Measurements from ENCODE around the gene CEMIP. TPM values are rescaled to one million over a fixed set of nuclear protein-coding genes. Genes with fewer than 3 reads are reported as not detected.

The CEMIP gene
- total RNA-seq, 4 donors from 2014 or later, result 0.11 to 2.0 (median 0.98) TPM

DNA sequence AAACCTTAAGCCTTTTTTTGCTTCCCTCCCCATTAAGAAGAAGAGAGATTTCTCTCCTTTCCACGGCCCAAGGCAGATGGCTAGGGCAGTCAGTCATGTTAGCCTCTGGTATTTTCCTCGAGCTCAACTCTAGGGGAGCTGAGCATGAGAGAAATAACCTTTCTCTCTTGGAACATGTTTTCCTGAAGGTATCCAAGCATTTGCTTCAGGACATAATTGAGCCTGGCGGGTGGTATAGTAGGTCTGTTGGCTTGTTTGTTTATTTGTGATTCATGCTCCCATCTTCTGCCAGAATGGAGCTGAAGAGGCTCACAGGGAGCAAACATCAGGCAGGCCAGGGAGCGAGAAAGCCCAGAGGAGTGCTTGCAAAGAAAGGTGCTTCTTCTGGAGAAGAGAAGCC is 108.0 kb downstream of the CEMIP start:
- no peak for TF ChIP-seq POLR2A (IDR thresholded peaks at IDR 0.05)
- TF ChIP-seq, protein P1, sequence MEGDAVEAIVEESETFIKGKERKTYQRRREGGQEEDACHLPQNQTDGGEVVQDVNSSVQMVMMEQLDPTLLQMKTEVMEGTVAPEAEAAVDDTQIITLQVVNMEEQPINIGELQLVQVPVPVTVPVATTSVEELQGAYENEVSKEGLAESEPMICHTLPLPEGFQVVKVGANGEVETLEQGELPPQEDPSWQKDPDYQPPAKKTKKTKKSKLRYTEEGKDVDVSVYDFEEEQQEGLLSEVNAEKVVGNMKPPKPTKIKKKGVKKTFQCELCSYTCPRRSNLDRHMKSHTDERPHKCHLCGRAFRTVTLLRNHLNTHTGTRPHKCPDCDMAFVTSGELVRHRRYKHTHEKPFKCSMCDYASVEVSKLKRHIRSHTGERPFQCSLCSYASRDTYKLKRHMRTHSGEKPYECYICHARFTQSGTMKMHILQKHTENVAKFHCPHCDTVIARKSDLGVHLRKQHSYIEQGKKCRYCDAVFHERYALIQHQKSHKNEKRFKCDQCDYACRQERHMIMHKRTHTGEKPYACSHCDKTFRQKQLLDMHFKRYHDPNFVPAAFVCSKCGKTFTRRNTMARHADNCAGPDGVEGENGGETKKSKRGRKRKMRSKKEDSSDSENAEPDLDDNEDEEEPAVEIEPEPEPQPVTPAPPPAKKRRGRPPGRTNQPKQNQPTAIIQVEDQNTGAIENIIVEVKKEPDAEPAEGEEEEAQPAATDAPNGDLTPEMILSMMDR (IDR thresholded peaks at IDR 0.05), result no peak
- intact Hi-C loops (cut with DNase I), result no loop called here
- H3K4me3 ChIP-seq (replicated peaks in 1 of 3), result no peak overlapping the region
- H3K27me3 ChIP-seq, result no peaks in the 10 kb centered on the region
- H3K27ac ChIP-seq, result no peak overlapping the region
- WGBS, 2 donors, result 63 to 93% methylated on average over 4 of the region's 4 CpGs
- no peaks in the 10 kb centered on the region for H3K4me1 ChIP-seq
- H3K36me3 ChIP-seq, result no peaks in the 10 kb centered on the region
- H3K9me3 ChIP-seq, result no peaks in the 10 kb centered on the region
- DNase-seq, result no peak

DNA sequence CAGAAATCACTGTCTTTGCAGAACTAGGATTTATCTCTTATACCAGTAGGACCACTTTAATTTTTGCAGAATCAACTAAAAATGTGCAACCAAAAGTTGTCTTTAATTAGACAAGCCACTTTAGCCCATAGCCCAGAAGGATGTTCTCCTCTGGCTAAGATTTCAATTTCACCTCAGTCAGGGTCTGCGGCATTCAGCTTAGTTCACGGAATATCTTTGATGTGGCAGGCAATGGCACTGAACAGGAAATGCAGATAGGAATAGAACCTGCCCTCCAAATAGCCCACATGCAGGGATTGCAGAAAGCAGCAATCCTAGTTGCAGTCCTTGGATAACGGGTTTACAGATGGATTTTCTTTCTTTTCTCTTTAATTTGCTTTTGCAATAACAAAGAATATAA is 109.7 kb downstream of the CEMIP start:
- TF ChIP-seq, protein P1 (IDR thresholded peaks at IDR 0.05), result no peak
- TF ChIP-seq POLR2A (IDR thresholded peaks at IDR 0.05), result no peak
- H3K27ac ChIP-seq, result no peak overlapping the region
- intact Hi-C loops (cut with DNase I), result no loop called here
- no peaks in the 10 kb centered on the region for H3K9me3 ChIP-seq
- H3K4me1 ChIP-seq, result no peaks in the 10 kb centered on the region
- no peak overlapping the region for H3K4me3 ChIP-seq (replicated peaks in 1 of 3)
- no peak for DNase-seq
- H3K27me3 ChIP-seq, result no peaks in the 10 kb centered on the region
- no peaks in the 10 kb centered on the region for H3K36me3 ChIP-seq
- WGBS, 2 donors, result 93 to 95% methylated on average over 3 of the region's 3 CpGs

DNA sequence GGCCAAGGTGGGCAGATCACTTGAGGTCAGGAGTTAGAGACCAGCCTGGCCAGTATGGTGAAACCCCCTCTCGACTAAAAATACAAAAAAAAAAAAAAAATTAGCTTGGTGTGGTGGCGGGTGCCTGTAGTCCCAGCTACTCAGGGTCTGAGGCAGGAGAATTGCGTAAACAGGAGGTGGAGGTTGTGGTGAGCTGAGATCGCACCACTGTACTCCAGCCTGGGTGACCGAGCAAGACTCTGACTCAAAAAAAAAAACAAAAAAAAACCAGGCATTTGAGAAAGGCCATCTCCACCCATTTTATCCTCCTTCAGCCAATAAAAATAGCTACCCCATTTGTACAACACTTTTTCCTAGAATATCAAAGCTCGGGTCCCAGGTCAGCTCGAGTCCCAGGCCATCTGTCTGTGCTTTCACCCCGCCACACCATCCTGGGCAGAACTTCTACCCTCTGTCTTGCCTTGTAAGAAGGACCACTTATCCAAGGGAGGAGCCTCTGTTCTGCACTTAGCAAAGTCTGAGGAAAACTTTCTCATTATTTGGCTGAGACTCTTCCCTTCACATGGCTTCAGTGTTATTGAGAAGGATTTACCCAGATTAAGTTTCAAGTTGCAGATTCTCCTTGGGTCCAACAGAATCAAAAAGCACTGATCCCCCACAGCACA is 111.3 kb downstream of the CEMIP start:
- no peaks in the 10 kb centered on the region for H3K36me3 ChIP-seq
- no peak overlapping the region for H3K4me3 ChIP-seq (replicated peaks in 1 of 3)
- H3K4me1 ChIP-seq, result peaks cover 0 to 4% of the 10 kb centered on the region in 2 donors
- TF ChIP-seq, protein P1 (IDR thresholded peaks at IDR 0.05), result no peak
- TF ChIP-seq POLR2A (IDR thresholded peaks at IDR 0.05), result no peak
- intact Hi-C loops (cut with DNase I), result no loop called here
- H3K27me3 ChIP-seq, result no peaks in the 10 kb centered on the region
- DNase-seq, result no peak
- 80 to 83% methylated on average over 8 of the region's 8 CpGs for WGBS, 2 donors
- H3K27ac ChIP-seq, result no peak overlapping the region
- no peaks in the 10 kb centered on the region for H3K9me3 ChIP-seq

DNA sequence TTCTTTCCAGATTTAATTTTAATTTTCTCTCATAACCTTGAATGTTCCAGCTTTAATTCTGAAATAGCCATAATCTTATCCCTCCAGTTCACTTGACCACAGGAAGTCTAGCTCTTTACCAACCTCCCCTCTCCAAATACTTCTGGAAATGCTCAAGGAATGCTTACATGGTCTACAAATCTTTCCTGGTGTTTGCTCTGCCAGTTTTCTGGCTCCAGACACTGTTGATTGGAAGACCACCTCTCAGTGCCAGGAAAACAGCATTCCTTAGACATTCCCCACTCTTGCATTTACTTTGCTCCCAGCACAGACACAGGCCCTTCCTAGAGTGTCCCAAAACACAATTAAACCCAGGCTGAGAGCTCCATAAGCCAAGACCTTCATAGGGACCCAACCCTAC is 111.8 kb downstream of the CEMIP start:
- H3K4me3 ChIP-seq (replicated peaks in 1 of 3), result no peak overlapping the region
- no peak for TF ChIP-seq POLR2A (IDR thresholded peaks at IDR 0.05)
- TF ChIP-seq, protein P1 (IDR thresholded peaks at IDR 0.05), result no peak
- H3K27ac ChIP-seq, result no peak overlapping the region
- H3K27me3 ChIP-seq, result no peaks in the 10 kb centered on the region
- intact Hi-C loops (cut with DNase I), result no loop called here
- no peaks in the 10 kb centered on the region for H3K36me3 ChIP-seq
- no peak for DNase-seq
- H3K4me1 ChIP-seq, result peaks cover 0 to 4% of the 10 kb centered on the region in 2 donors
- H3K9me3 ChIP-seq, result no peaks in the 10 kb centered on the region

DNA sequence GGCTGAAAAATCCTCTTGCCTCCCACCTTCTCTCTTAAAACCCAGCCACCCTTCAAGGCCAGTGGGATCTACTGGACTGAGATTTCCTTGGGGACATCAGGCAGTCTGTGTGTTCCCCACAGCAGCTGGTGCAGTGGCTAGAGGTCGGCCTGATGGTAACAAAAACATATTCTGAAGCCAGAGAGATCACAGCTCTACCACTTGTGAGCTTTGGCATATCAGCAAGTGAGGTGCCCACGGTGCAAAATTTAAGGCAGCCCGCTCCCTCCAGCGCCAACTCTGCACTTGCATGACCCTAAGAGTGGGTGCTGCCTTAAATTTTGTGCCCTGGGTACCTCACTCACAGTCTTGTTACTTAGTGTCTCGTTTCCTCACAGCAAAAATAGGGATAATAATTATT is 113.2 kb downstream of the CEMIP start:
- Histone ChIP-seq H3K27me3 (no peaks in the 10 kb centered on the region), H3K9me3 (no peaks in the 10 kb centered on the region), H3K4me1 (peaks cover 0 to 4% of the 10 kb centered on the region in 2 donors), H3K36me3 (no peaks in the 10 kb centered on the region), H3K27ac (no peak overlapping the region), H3K4me3 (replicated peaks in 1 of 3) (no peak overlapping the region)
- 94 to 95% methylated on average over 5 of the region's 5 CpGs for WGBS, 2 donors
- no peak for DNase-seq
- TF ChIP-seq, protein P1 (IDR thresholded peaks at IDR 0.05), result no peak
- no peak for TF ChIP-seq POLR2A (IDR thresholded peaks at IDR 0.05)
- intact Hi-C loops (cut with DNase I), result no loop called here
